ENCODE measurements around the gene CAPG.
A peak's percentile ranks its signal among the peaks of the same experiment; 100 is the strongest.

CAPG gene

DNA sequence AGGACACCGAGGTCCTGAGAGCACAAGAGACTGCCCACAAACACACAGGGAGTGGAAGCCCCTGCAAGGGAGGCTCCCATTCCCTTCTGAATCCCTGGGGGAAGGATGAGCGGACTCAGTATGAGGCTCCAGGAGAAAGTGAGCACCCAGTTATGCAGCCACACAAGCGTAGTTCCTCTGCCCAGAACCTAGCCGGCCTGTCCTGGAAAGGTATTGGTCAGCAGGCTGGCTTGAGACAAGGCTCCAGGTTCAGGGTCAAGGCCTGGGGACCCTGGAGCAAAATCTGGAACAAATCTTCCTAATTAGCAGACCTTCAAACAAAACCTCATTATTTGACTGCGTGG, 1.2 kb upstream of the CAPG start:
- Histone ChIP-seq H3K36me3 (ENCODE audit: insufficient read depth, low read length) (no peaks in the 10 kb centered on the region), H3K4me2 (ENCODE audit: low read depth, low read length, poor library complexity, severe bottlenecking) (peak overlapping the region; percentile 99), H3K27me3 (ENCODE audit: insufficient read depth, low read length, poor library complexity, severe bottlenecking) (no peaks in the 10 kb centered on the region), H2AFZ (ENCODE audit: low read length) (no peak overlapping the region), H3K4me1 (ENCODE audit: insufficient read depth, low read length, poor library complexity, severe bottlenecking) (peaks cover 58% of the 10 kb centered on the region), H4K20me1 (ENCODE audit: insufficient read depth, low read length, poor library complexity, severe bottlenecking) (peaks cover 11% of the 10 kb centered on the region), H3K9me3 (ENCODE audit: insufficient read depth, low read depth, low read length) (no peaks in the 10 kb centered on the region), H3K4me3 (ENCODE audit: low read length, poor library complexity, severe bottlenecking) (no peak overlapping the region), H3K9me2 (replicated peaks; ENCODE audit: low read depth, low read length) (no peaks in the 10 kb centered on the region), H3F3A (ENCODE audit: low read depth) (peaks cover 14% of the 10 kb centered on the region; the same call in 1 of the 2 replicates), H3K79me2 (ENCODE audit: insufficient read depth, low read length) (peaks cover 71% of the 10 kb centered on the region), H3K9ac (ENCODE audit: low read depth, low read length, poor library complexity, severe bottlenecking) (peak overlapping the region; percentile 78)
- TF ChIP-seq EZH2phosphoT487 (IDR thresholded peaks at IDR 0.05; ENCODE audit: borderline replicate concordance) (no peak), CTCF (conservative IDR thresholded peaks at IDR 0.05; ENCODE audit: low read length) (no peak)

GRCh38 chr2:85410584-85411404, 628 bp upstream of the CAPG start:
- Histone ChIP-seq H3F3A (ENCODE audit: low read depth) (peaks cover 20% of the 10 kb centered on the region; the same call in 1 of the 2 replicates), H3K9ac (ENCODE audit: low read depth, low read length, poor library complexity, severe bottlenecking) (peak overlapping the region; percentile 78), H3K4me3 (ENCODE audit: low read length, poor library complexity, severe bottlenecking) (peak overlapping the region; percentile 77), H4K20me1 (ENCODE audit: insufficient read depth, low read length, poor library complexity, severe bottlenecking) (peaks cover 11% of the 10 kb centered on the region), H3K9me3 (ENCODE audit: insufficient read depth, low read depth, low read length) (no peaks in the 10 kb centered on the region), H3K27me3 (ENCODE audit: insufficient read depth, low read length, poor library complexity, severe bottlenecking) (no peaks in the 10 kb centered on the region), H3K9me2 (replicated peaks; ENCODE audit: low read depth, low read length) (no peaks in the 10 kb centered on the region), H3K36me3 (ENCODE audit: insufficient read depth, low read length) (no peaks in the 10 kb centered on the region), H3K79me2 (ENCODE audit: insufficient read depth, low read length) (peaks cover 71% of the 10 kb centered on the region), H2AFZ (ENCODE audit: low read length) (no peak overlapping the region), H3K4me2 (ENCODE audit: low read depth, low read length, poor library complexity, severe bottlenecking) (peak overlapping the region; percentile 99), H3K4me1 (ENCODE audit: insufficient read depth, low read length, poor library complexity, severe bottlenecking) (peaks cover 64% of the 10 kb centered on the region)
- TF ChIP-seq CTCF (conservative IDR thresholded peaks at IDR 0.05; ENCODE audit: low read length) (no peak), EZH2phosphoT487 (IDR thresholded peaks at IDR 0.05; ENCODE audit: borderline replicate concordance) (no peak)

GRCh38 chr2:85405201-85406059, 4.7 kb downstream of the CAPG start:
- peaks cover 11% of the 10 kb centered on the region for H4K20me1 ChIP-seq (ENCODE audit: insufficient read depth, low read length, poor library complexity, severe bottlenecking)
- H3K4me2 ChIP-seq (ENCODE audit: low read depth, low read length, poor library complexity, severe bottlenecking), result peak overlapping the region; percentile 99
- no peak for TF ChIP-seq EZH2phosphoT487 (IDR thresholded peaks at IDR 0.05; ENCODE audit: borderline replicate concordance)
- peak; percentile 30; the same call in 1 of the 2 replicates for TF ChIP-seq CTCF (conservative IDR thresholded peaks at IDR 0.05; ENCODE audit: low read length)
- H3K4me3 ChIP-seq (ENCODE audit: low read length, poor library complexity, severe bottlenecking), result peak overlapping the region; percentile 77
- H2AFZ ChIP-seq (ENCODE audit: low read length), result no peak overlapping the region
- H3K4me1 ChIP-seq (ENCODE audit: insufficient read depth, low read length, poor library complexity, severe bottlenecking), result peaks cover 57% of the 10 kb centered on the region
- H3K79me2 ChIP-seq (ENCODE audit: insufficient read depth, low read length), result peaks cover 72% of the 10 kb centered on the region
- H3F3A ChIP-seq (ENCODE audit: low read depth), result peaks cover 30% of the 10 kb centered on the region
- H3K9me3 ChIP-seq (ENCODE audit: insufficient read depth, low read depth, low read length), result no peaks in the 10 kb centered on the region
- peak overlapping the region; percentile 78 for H3K9ac ChIP-seq (ENCODE audit: low read depth, low read length, poor library complexity, severe bottlenecking)
- H3K36me3 ChIP-seq (ENCODE audit: insufficient read depth, low read length), result peaks cover 17% of the 10 kb centered on the region; the same call in 1 of the 2 replicates
- no peaks in the 10 kb centered on the region for H3K9me2 ChIP-seq (replicated peaks; ENCODE audit: low read depth, low read length)
- H3K27me3 ChIP-seq (ENCODE audit: insufficient read depth, low read length, poor library complexity, severe bottlenecking), result no peaks in the 10 kb centered on the region

All from Loucy (cell line).